Stimulated activated CD4-positive, alpha-beta T cell treated with anti-CD3 and anti-CD28 coated beads, Interleukin-1b, Interleukin-23, amount 100 ng/mL, for 24 hours (primary cell): ENCODE results near the gene NRF1.

Experiments
- DNase-seq, 4 experiments: peaks; one replicate each; pipeline ENCODE4 v3.0.0-alpha.2; 2020; ENCODE audit warnings: low read depth in 4 of 4, low spot score in 1 of 4

NRF1 gene

DNA sequence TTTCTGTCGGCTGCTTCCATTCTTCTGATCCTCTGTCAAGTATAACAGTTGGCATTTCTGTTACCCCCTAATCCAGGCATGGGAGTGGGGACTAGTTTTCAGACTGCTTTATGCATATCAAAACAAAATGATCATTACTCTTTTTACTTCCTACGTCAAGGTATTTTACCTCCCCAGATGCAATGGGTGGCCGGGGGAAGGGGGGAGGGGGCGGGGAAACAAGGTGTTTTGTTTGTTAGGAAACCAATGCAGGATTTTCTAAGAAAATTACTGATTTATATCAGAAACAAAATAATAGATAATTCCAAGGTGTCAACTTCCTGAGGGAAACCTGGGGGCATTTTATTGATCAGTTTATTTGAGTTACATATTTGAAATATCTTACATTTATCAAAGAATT lies 66.3 kb downstream of the NRF1 start:
- no peak for DNase-seq

DNA sequence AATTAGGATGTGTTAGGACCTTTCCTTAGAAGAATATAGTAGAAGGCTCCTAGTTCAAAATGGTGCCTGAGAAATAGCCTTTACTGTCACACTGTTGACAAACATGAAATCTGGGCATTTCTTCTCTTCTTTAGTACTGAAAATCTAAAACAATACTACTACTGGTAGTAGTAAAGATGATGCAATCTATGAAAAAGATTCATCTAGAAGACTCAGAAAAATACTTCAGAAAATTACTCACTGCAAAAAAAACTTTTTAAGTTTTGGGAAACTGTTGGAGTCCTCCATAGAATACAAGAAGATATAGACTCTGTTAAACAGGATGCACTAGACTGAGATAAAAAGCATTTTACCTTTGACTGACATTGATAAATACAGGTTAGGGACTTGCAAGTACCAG lies 67.1 kb downstream of the NRF1 start:
- no peak for DNase-seq

DNA sequence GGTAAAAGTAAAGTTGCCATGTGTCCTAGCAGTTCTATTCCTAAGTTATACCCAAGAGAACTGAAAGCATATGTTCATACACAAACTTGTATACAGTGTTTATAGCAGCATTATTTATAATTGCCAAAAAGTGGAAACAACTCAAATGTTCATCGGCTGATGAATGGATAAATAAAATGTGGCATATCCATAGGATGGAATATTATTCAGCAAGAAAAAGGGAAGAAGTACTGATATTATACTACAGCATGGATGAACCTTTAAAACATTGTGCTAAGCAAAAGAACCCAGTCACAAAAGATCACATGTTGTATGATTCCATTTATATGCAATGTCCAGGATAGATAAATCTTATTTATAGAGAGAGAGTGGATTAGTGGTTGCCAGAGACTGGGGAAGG lies 68.9 kb downstream of the NRF1 start:
- DNase-seq = no peak

DNA sequence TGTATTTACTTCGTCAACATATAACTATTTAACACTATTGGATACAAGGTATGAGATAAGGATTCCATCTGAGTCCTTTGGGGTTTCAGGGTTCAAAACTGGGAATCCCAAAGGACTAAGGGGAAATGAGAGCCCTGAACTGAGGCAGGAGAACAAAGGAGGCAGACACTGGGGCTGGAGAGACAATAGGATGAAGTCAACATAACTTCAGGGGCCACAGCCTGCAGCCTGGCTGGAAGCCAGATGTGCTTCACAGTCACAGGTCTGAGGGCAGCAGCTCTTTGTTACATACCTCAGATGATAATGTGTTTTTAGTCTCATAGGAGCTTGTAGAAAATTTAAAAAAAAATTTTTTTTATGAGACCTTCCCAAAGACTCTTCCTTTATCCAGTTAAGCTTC lies 73.3 kb downstream of the NRF1 start:
- no peak for DNase-seq

DNA sequence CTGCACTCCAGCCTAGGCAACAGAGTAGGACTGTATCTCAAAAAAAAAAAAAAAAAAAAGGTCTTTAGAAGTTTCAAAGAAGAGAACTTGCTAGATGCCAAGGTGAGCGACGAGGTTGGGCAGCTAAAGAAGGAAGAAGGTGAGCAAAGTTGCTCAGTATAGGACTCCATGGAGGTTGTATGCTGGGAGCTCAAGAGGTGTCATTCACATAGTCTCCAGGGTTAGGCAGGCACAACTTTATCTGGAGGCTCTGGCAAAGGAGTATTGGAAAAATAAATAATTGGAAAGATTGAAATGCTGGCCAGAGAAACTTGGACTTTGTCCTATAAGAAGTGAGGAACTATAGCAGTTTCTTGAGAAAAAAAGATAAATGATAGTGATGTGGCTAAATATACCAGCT lies 74.5 kb downstream of the NRF1 start:
- no peak for DNase-seq

GRCh38 chr7:129688503-129689222 lies 77.1 kb downstream of the NRF1 start:
- no peak for DNase-seq

GRCh38 chr7:129689995-129690581 lies 78.6 kb downstream of the NRF1 start:
- DNase-seq = no peak

DNA sequence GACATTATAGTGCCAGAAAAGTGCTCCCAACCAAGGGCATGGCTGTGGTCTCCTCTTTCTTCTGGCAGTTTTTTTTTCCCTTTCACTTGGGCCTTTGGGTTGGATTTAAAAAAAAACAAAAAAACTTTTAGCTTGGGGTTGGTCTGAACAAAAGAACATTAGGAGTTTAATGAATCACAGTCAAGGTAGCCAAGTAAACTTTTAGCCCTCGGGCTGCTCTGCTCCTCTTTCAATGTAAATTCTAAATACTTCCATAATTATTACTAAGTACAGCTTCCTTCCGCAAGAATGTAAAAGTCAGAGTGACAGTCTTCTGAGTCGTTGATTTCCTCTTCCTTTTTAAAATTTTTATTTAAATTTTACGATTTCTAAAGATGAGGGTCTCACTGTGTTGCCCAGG lies 79.2 kb downstream of the NRF1 start:
- no peak for DNase-seq

GRCh38 chr7:129698516-129699418 lies 87.2 kb downstream of the NRF1 start:
- no peak for DNase-seq

DNA sequence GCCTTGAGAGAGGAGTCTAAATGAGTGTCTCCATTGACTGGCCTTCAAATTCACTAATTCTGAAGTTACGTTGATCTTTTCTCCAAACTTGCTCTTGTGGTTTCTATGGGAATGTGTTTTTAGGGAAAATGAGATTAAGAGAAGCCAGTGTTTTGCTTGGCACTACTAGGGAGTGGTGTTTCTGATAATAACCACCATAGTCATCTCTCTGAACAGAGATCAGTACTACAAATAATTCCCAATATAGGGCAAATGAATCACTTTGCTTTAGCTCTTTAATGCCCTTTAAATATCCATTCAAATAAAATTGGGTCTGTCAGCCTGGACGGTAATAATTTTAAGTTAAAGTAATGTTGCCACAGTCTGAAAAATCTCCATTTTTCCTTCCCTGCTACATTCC lies 90.8 kb downstream of the NRF1 start:
- no peak for DNase-seq

GRCh38 chr7:129702761-129703338 lies 91.3 kb downstream of the NRF1 start:
- DNase-seq = no peak

DNA sequence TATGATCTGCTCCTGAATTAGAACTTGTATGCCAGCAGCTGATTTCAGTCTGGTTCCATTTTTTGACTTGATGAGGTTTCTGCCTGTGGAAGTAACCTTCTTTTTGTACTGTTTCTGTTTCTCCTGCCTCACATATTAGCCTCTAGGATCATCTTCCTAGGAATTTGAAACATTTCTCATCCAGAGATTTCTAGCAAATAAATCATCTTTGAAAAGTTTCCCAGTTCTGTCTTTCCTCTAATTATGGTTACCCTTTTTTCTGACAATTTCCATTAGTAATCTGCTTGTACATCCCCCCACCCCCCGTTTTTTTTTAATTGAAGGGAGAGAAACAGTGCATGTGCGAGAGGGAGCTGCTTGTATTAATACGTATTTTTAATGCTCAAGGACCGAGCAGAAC lies 92.2 kb downstream of the NRF1 start:
- no peak for DNase-seq

GRCh38 chr7:129707910-129708499 lies 96.5 kb downstream of the NRF1 start:
- DNase-seq = no peak

GRCh38 chr7:129713544-129713943 lies 102.0 kb downstream of the NRF1 start:
- no peak for DNase-seq

DNA sequence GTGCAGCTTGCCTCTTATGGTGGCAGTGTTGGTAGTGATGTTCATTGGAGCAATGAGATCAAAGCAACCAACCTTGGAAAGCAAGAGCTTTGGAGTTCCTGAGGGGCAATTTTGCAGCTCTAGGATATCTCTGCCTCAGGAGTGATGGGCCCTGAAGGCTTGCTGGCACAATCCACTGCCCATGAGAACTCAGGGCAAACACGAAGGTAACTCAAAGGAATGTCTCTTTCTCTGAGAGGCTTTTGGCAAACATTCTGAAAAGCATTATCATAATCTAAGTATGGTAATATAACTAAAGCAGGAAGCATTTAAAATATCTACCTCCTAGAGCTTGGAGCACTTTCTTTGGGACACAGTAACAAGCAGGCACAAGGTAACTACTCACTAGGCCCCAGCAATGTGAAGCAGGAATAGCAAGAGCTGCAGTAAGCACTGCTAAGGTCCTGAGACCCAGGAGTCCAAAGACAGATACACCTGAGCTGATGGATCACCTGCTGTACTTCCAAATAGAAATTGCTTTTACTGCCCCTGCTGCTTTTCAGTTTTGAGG lies 103.1 kb downstream of the NRF1 start:
- no peak for DNase-seq

- no peak for DNase-seq
Measured at GRCh38 chr7:129719980-129720732, 108.6 kb downstream of the NRF1 start.

- no peak for DNase-seq
Measured at GRCh38 chr7:129721068-129721467, 109.5 kb downstream of the NRF1 start.

GRCh38 chr7:129723679-129724078 lies 112.2 kb downstream of the NRF1 start:
- DNase-seq = no peak

GRCh38 chr7:129724796-129725195 lies 113.3 kb downstream of the NRF1 start:
- DNase-seq = no peak

GRCh38 chr7:129728875-129729467 lies 117.5 kb downstream of the NRF1 start:
- DNase-seq = no peak
